Suprapubic skin (tissue), 4 donors: ENCODE results near the gene NDUFV1.

ENCODE experiments used
- CTCF ChIP-seq, 2 donors: fragments of 200-600 bp in 1 of 2; fragments of 450-650 bp in 1 of 2; sonication (generic) in 1 of 2; IDR thresholded peaks; one replicate each; pipeline ENCODE4 v1.5.1; 2016 to 2019; ENCODE audit warnings: antibody characterized with exemption in 2 of 2, mild to moderate bottlenecking in 1 of 2, moderate library complexity in 1 of 2
- EP300 ChIP-seq: sonication (generic); formaldehyde crosslinking; IDR thresholded peaks from one replicate; pipeline ENCODE4 v1.6.1; 2017; ENCODE audit warnings: antibody characterized with exemption
- POLR2A ChIP-seq, 2 donors: fragments of 450-650 bp; IDR thresholded peaks; one replicate each; pipeline ENCODE4 v1.6.1; 2017; ENCODE audit warnings: antibody characterized with exemption in 2 of 2, mild to moderate bottlenecking in 2 of 2, moderate library complexity in 2 of 2
- POLR2AphosphoS5 ChIP-seq, 3 donors: sonication (generic); formaldehyde crosslinking; IDR thresholded peaks; one replicate each; pipeline ENCODE4 v1.6.1; 2017; ENCODE audit warnings: antibody characterized with exemption in 3 of 3

DNA sequence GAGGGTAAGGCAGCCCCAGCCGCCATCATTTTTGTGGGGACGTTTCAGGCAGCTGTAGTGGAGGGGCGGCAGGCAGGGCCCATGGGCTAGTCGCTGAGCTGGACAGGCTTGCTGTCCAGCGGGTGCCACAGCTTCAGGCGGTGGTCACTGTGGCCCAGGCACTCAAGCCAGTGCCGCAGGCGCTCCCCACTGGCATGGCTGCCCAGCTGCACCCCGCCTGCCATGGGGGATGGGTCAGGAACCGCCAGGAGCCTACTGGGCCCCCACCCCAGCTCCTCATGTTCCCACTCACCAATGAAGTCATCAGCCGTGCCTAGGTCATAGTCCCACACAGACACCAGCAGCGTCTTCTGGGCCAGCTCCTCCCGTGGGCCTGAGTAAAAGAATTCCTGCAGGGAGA, 6.0 kb downstream of the NDUFV1 start:
- TF ChIP-seq CTCF (IDR thresholded peaks at IDR 0.05) = no peak
- no peak for TF ChIP-seq POLR2A (IDR thresholded peaks at IDR 0.05)
- TF ChIP-seq EP300 = no peak
- no peak for TF ChIP-seq POLR2AphosphoS5 (IDR thresholded peaks at IDR 0.05)
